OCI-LY1 (cell line): Measurements from ENCODE around the gene PKN1.

Source experiments
- H2AFZ ChIP-seq: fragments of 200-600 bp; sonication (generic), shearing (Covaris generic); 2 replicates; pipeline ENCODE4 v1.6.0; 2014; ENCODE audit warnings: antibody characterized with exemption, mild to moderate bottlenecking, low read length
- H3F3A ChIP-seq: fragments of 200-600 bp; sonication (generic), shearing (Covaris generic); 2 replicates; pipeline ENCODE4 v1.6.0; 2014; ENCODE audit warnings: mild to moderate bottlenecking, antibody characterized with exemption, low read length, moderate library complexity; ENCODE audit not compliant: insufficient read depth
- H3K27ac ChIP-seq: fragments of 200-600 bp; sonication (generic); 2 replicates; pipeline ENCODE4 v1.5.1; 2014; ENCODE audit warnings: low read length, mixed run types, mild to moderate bottlenecking, low read depth; ENCODE audit not compliant: poor library complexity, severe bottlenecking
- H3K27me3 ChIP-seq: fragments of 200-600 bp; sonication (generic); 2 replicates; pipeline ENCODE4 v1.6.0; 2014; ENCODE audit warnings: antibody characterized with exemption, mild to moderate bottlenecking, low read length, moderate library complexity; ENCODE audit not compliant: insufficient read depth
- H3K36me3 ChIP-seq: fragments of 200-600 bp; sonication (generic); 2 replicates; pipeline ENCODE4 v1.6.1; 2014; ENCODE audit warnings: mild to moderate bottlenecking, antibody characterized with exemption, low read length, moderate library complexity, mixed read lengths; ENCODE audit not compliant: insufficient read depth
- H3K4me1 ChIP-seq: fragments of 200-600 bp; sonication (generic); 2 replicates; pipeline ENCODE4 v1.5.1; 2014; ENCODE audit warnings: mild to moderate bottlenecking, low read length, moderate library complexity; ENCODE audit not compliant: insufficient read depth, severe bottlenecking
- H3K4me2 ChIP-seq: fragments of 200-600 bp; sonication (generic), shearing (Covaris generic); 2 replicates; pipeline ENCODE4 v1.6.1; 2014; ENCODE audit warnings: low read length
- H3K4me3 ChIP-seq: fragments of 200-600 bp; sonication (generic); 2 replicates; pipeline ENCODE4 v1.5.1; 2014; ENCODE audit warnings: low read length, low read depth, mild to moderate bottlenecking, mixed read lengths; ENCODE audit not compliant: poor library complexity, severe bottlenecking
- H3K79me2 ChIP-seq: fragments of 200-600 bp; shearing (Covaris generic); 2 replicates; pipeline ENCODE4 v1.6.1; 2016; ENCODE audit warnings: mixed run types, low read length, mixed read lengths; ENCODE audit not compliant: insufficient read depth
- H3K9ac ChIP-seq: fragments of 200-600 bp; sonication (generic), shearing (Covaris generic); 2 replicates; pipeline ENCODE4 v1.6.1; 2014; ENCODE audit warnings: mild to moderate bottlenecking, low read length, mixed read lengths
- H3K9me2 ChIP-seq: fragments of 200-600 bp; sonication (generic), shearing (Covaris generic); 2 replicates; pipeline ENCODE4 v1.6.1; 2014; ENCODE audit warnings: low read depth, mild to moderate bottlenecking, low read length, mixed read lengths
- H3K9me3 ChIP-seq: fragments of 200-600 bp; shearing (Covaris generic); 2 replicates; pipeline ENCODE4 v1.6.1; 2014; ENCODE audit warnings: low read length, mixed read lengths
- H4K20me1 ChIP-seq: fragments of 200-600 bp; sonication (generic), shearing (Covaris generic); 2 replicates; pipeline ENCODE4 v1.6.0; 2016; ENCODE audit warnings: mild to moderate bottlenecking, low read length; ENCODE audit not compliant: insufficient read depth
- EZH2 ChIP-seq: fragments of 200-600 bp; sonication (generic), shearing (Covaris generic); IDR thresholded peaks from 2 replicates; pipeline ENCODE4 v1.8.0; 2017; ENCODE audit warnings: borderline replicate concordance, mixed run types, mild to moderate bottlenecking, antibody characterized with exemption, low read length, moderate library complexity, mixed read lengths
- TF ChIP-seq, protein P1 (sequence below): fragments of 200-600 bp; sonication (generic), shearing (Covaris generic); IDR thresholded peaks from 2 replicates; pipeline ENCODE4 v1.5.1; 2017; ENCODE audit warnings: mild to moderate bottlenecking, antibody characterized with exemption, low read length, moderate library complexity, mixed read lengths

Gene PKN1

DNA sequence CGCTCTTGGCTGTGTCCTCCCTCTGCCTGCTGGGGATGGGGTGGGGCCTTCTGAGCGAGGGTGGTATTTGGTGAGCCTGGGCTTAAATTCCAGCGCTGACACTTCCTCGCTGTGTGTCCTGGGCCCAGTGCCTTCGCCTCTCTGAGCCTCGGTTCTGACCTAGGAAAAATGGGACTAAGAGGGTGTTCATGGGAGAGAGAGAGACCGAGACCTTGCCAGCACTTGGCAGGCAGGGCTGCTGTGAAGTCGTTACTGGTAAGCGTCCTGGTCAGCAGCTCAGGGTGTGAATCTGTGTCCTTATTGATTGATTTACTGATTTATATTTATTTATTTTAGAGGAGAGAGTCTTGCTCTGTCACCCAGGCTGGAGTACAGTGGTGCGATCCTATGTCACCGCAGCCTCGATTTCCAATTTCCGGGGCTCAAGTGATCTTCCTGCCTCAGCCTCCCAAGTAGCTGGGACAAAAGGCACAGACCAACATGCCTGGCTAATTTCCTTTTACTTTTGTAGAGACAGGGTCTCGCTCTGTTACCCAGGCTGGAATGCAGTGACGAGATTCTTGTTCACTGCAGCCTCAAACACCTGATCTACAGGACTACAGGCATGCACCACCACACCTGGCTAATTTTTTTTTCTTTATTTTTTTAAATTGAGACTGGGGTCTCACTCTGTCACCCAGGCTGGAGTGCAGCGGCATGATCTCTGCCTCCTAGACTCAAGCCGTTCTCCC lies 2.4 kb downstream of the PKN1 start:
- Histone ChIP-seq H3F3A (no peaks in the 10 kb centered on the region), H3K36me3 (peaks cover 10% of the 10 kb centered on the region; the same call in 1 of the 2 replicates), H4K20me1 (no peaks in the 10 kb centered on the region), H3K9me3 (no peaks in the 10 kb centered on the region), H3K9ac (no peak overlapping the region), H3K4me3 (no peak overlapping the region), H3K4me2 (no peak overlapping the region), H3K27me3 (no peaks in the 10 kb centered on the region), H3K4me1 (peaks cover 52% of the 10 kb centered on the region), H3K79me2 (peaks cover 4% of the 10 kb centered on the region), H3K9me2 (no peaks in the 10 kb centered on the region), H3K27ac (peak overlapping the region; percentile 70), H2AFZ (no peak overlapping the region)
- no peak for TF ChIP-seq EZH2
- TF ChIP-seq, protein P1, sequence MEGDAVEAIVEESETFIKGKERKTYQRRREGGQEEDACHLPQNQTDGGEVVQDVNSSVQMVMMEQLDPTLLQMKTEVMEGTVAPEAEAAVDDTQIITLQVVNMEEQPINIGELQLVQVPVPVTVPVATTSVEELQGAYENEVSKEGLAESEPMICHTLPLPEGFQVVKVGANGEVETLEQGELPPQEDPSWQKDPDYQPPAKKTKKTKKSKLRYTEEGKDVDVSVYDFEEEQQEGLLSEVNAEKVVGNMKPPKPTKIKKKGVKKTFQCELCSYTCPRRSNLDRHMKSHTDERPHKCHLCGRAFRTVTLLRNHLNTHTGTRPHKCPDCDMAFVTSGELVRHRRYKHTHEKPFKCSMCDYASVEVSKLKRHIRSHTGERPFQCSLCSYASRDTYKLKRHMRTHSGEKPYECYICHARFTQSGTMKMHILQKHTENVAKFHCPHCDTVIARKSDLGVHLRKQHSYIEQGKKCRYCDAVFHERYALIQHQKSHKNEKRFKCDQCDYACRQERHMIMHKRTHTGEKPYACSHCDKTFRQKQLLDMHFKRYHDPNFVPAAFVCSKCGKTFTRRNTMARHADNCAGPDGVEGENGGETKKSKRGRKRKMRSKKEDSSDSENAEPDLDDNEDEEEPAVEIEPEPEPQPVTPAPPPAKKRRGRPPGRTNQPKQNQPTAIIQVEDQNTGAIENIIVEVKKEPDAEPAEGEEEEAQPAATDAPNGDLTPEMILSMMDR, result no peak

DNA sequence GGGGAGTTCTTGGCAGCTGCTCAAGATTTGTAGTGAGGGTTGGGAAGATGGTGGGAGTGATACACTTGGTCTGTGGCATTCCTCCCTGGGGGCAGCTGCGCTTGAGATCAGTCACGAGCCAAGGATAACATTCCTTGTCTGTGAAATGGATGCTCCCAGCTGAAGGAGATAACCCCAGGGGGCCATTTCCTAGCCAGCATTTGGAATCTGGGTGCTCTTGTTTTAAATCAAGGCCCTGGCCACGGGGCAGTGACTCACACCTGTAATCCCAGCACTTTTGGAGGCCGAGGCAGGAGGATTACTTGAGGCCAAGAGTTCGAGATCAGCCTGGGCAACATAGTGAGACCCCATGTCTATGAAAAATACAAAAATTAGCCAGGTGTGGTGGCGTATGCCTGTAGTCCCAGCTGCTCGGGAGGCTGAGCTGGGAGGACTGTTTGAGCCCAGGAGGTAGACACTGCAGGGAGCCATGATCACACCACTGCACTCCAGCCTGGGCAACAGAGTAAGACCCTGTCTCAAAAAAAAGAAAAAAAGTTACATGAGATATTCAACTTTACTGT lies 4.6 kb downstream of the PKN1 start:
- Histone ChIP-seq H3K4me1 (peaks cover 49% of the 10 kb centered on the region), H3K27me3 (no peaks in the 10 kb centered on the region), H3F3A (no peaks in the 10 kb centered on the region), H3K4me3 (no peak overlapping the region), H3K79me2 (peaks cover 4% of the 10 kb centered on the region), H3K9me2 (no peaks in the 10 kb centered on the region), H2AFZ (no peak overlapping the region), H3K4me2 (no peak overlapping the region), H3K9ac (no peak overlapping the region), H4K20me1 (no peaks in the 10 kb centered on the region), H3K27ac (peak overlapping the region; percentile 7), H3K9me3 (no peaks in the 10 kb centered on the region), H3K36me3 (peaks cover 29% of the 10 kb centered on the region)
- TF ChIP-seq EZH2, result no peak
- TF ChIP-seq, protein P1, result no peak

DNA sequence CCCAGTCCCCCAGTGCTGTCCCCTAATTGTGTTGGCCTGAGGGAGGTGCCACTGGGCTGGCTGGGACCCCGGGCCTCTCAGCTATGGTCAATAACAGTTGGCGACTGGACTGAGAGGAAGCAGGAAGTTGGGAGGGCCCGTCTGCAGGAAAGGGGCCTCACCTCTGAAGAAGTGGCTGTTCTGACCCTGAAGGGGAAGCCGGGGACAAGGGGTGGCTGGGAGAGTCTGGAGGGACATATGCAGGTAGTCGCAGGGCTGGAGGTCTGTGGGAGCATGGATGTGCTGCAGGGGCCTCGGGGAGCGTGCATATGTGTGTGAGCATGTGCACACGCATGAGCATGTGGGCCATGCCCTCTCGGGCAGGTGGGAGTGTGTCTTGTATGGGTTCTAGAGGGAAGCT lies 5.9 kb downstream of the PKN1 start:
- no peaks in the 10 kb centered on the region for H3K9me3 ChIP-seq
- no peaks in the 10 kb centered on the region for H3K9me2 ChIP-seq
- no peaks in the 10 kb centered on the region for H3K27me3 ChIP-seq
- H4K20me1 ChIP-seq, result no peaks in the 10 kb centered on the region
- no peak overlapping the region for H3K4me3 ChIP-seq
- H3K36me3 ChIP-seq, result peaks cover 41% of the 10 kb centered on the region
- H3K79me2 ChIP-seq, result peaks cover 4% of the 10 kb centered on the region
- peaks cover 45% of the 10 kb centered on the region for H3K4me1 ChIP-seq
- TF ChIP-seq, protein P1, result no peak
- no peak for TF ChIP-seq EZH2
- no peak overlapping the region for H2AFZ ChIP-seq
- H3K27ac ChIP-seq, result peak overlapping the region; percentile 64
- no peaks in the 10 kb centered on the region for H3F3A ChIP-seq
- no peak overlapping the region; the same call in 1 of the 2 replicates for H3K9ac ChIP-seq
- peak overlapping the region; percentile 87; the same call in 1 of the 2 replicates for H3K4me2 ChIP-seq
